ENCODE results near the gene RGS3.

Gene RGS3

DNA sequence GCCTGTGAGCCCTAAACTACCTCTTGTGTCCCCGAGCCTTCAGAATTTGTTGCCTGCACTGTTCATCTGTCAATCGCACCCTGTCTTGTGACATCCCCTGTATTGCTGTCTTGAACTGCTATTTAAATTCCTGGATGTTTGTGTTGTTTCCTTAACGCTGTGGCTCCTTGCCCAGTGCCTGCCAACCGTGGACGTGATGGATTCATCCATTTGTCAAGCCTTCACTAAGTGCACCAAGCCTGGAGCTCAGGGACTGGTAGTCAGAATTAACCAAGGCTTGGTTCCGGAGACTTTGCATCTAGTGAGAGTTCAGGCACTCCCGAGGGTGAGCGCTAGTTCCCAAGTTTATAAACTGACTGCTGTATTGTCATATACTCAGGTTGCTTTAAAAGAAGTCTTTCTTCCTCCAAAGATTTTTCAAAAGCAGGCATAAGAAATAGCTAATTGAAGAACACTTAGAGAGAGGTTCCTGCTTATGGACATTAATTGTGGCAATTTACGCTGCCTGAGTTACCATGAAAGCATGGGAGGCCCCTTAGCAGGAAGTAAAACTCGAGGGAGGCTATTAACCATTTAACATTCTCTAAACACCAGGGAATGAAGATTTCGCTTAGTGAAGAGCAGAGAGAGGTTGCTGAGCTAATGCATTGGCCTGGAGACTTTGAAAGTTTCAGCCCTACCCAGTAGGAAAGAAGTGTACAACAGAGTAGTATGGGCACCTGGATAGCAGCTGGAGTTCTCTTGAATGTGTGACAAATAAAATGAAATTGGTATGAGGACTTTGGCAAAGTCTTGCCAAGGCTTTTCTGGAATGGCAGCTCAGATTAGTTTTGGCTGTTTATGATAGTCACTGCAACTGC lies 29.0 kb downstream of the RGS3 start:
- Histone ChIP-seq H3K4me2 (ENCODE audit: low read depth, low read length) (no peak overlapping the region), H4K20me1 (ENCODE audit: insufficient read depth, low read length) (no peaks in the 10 kb centered on the region), H3K4me3 (ENCODE audit: low read length) (no peak overlapping the region), H3K9me3 (replicated peaks; ENCODE audit: insufficient read depth, low read length) (no peaks in the 10 kb centered on the region), H3K27ac (ENCODE audit: low read length) (no peak overlapping the region), H3K9me2 (replicated peaks; ENCODE audit: insufficient read depth, low read length) (no peaks in the 10 kb centered on the region), H3F3A (ENCODE audit: insufficient read depth, low read length) (no peaks in the 10 kb centered on the region), H3K9ac (ENCODE audit: low read length) (no peak overlapping the region), H3K79me2 (ENCODE audit: low read length) (no peaks in the 10 kb centered on the region), H2AFZ (ENCODE audit: low read length) (no peak overlapping the region), H3K36me3 (replicated peaks; ENCODE audit: insufficient read depth, low read length) (no peaks in the 10 kb centered on the region), H3K4me1 (ENCODE audit: low read length) (no peaks in the 10 kb centered on the region), H3K27me3 (replicated peaks; ENCODE audit: insufficient read depth, low read length) (no peaks in the 10 kb centered on the region)
- TF ChIP-seq, protein P1, sequence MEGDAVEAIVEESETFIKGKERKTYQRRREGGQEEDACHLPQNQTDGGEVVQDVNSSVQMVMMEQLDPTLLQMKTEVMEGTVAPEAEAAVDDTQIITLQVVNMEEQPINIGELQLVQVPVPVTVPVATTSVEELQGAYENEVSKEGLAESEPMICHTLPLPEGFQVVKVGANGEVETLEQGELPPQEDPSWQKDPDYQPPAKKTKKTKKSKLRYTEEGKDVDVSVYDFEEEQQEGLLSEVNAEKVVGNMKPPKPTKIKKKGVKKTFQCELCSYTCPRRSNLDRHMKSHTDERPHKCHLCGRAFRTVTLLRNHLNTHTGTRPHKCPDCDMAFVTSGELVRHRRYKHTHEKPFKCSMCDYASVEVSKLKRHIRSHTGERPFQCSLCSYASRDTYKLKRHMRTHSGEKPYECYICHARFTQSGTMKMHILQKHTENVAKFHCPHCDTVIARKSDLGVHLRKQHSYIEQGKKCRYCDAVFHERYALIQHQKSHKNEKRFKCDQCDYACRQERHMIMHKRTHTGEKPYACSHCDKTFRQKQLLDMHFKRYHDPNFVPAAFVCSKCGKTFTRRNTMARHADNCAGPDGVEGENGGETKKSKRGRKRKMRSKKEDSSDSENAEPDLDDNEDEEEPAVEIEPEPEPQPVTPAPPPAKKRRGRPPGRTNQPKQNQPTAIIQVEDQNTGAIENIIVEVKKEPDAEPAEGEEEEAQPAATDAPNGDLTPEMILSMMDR (IDR thresholded peaks at IDR 0.05; ENCODE audit: low read length) = no peak
- no peak for TF ChIP-seq EZH2phosphoT487 (IDR thresholded peaks at IDR 0.05; ENCODE audit: low read length)
- TF ChIP-seq EZH2 (optimal IDR thresholded peaks at IDR 0.05; ENCODE audit: low read depth, low read length) = no peak
- DNase-seq = no peak

DNA sequence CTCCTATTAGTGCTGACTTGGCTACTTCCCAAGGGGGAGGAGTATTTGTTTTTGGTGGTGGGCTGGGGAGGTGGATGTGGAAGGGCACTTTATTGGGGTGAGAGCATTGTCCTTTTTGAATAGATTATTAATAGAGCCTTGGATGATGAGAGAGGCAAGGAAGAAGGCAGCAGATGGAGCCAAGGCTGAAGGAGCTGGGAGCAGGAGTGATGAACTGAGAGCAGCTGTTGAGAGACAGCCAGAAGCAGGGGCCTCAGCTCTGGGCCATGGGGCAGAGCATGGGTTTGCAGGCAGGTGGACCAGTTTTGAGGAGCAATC lies 29.6 kb downstream of the RGS3 start:
- no peak overlapping the region for H3K4me3 ChIP-seq (ENCODE audit: low read length)

DNA sequence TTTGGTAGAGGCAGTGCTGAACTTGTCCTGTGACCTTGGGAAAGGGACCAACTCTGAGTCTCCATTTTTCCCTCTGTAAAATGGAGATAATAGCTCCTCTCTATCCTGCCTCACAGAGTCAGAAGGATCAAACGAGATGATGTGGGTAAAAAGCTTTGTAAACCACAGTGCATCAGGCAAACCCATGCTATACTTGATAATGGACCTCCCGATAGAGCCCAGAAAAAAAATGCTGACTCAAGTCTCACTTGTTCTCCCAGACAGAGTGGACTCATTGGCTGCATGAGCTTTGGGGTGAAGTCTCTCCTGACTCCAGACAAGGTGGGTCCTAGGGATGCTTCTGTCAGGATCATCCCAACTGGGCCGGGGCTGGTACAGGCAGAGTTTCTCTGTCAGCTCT lies 32.0 kb downstream of the RGS3 start:
- DNase-seq = no peak
- Histone ChIP-seq H3K9ac (ENCODE audit: low read length) (no peak overlapping the region), H3K4me1 (ENCODE audit: low read length) (peaks cover 13% of the 10 kb centered on the region), H3K79me2 (ENCODE audit: low read length) (no peaks in the 10 kb centered on the region), H3K9me2 (replicated peaks; ENCODE audit: insufficient read depth, low read length) (no peaks in the 10 kb centered on the region), H4K20me1 (ENCODE audit: insufficient read depth, low read length) (no peaks in the 10 kb centered on the region), H3K27ac (ENCODE audit: low read length) (no peak overlapping the region), H3K4me3 (ENCODE audit: low read length) (no peak overlapping the region), H3K36me3 (replicated peaks; ENCODE audit: insufficient read depth, low read length) (no peaks in the 10 kb centered on the region), H3K27me3 (replicated peaks; ENCODE audit: insufficient read depth, low read length) (no peaks in the 10 kb centered on the region), H3F3A (ENCODE audit: insufficient read depth, low read length) (no peaks in the 10 kb centered on the region), H3K9me3 (replicated peaks; ENCODE audit: insufficient read depth, low read length) (no peaks in the 10 kb centered on the region), H2AFZ (ENCODE audit: low read length) (no peak overlapping the region), H3K4me2 (ENCODE audit: low read depth, low read length) (no peak overlapping the region)
- TF ChIP-seq, protein P1 (IDR thresholded peaks at IDR 0.05; ENCODE audit: low read length) = no peak
- no peak for TF ChIP-seq EZH2phosphoT487 (IDR thresholded peaks at IDR 0.05; ENCODE audit: low read length)
- no peak for TF ChIP-seq EZH2 (optimal IDR thresholded peaks at IDR 0.05; ENCODE audit: low read depth, low read length)

More for the DNA sequence above, 29.6 kb downstream of the RGS3 start:
- Histone ChIP-seq H3K27me3 (replicated peaks; ENCODE audit: insufficient read depth, low read length) (no peaks in the 10 kb centered on the region), H3K36me3 (replicated peaks; ENCODE audit: insufficient read depth, low read length) (no peaks in the 10 kb centered on the region), H3F3A (ENCODE audit: insufficient read depth, low read length) (no peaks in the 10 kb centered on the region), H3K9me3 (replicated peaks; ENCODE audit: insufficient read depth, low read length) (no peaks in the 10 kb centered on the region), H3K9ac (ENCODE audit: low read length) (no peak overlapping the region), H3K79me2 (ENCODE audit: low read length) (no peaks in the 10 kb centered on the region), H3K4me1 (ENCODE audit: low read length) (no peaks in the 10 kb centered on the region), H3K4me2 (ENCODE audit: low read depth, low read length) (no peak overlapping the region), H2AFZ (ENCODE audit: low read length) (no peak overlapping the region), H3K27ac (ENCODE audit: low read length) (no peak overlapping the region), H4K20me1 (ENCODE audit: insufficient read depth, low read length) (no peaks in the 10 kb centered on the region), H3K9me2 (replicated peaks; ENCODE audit: insufficient read depth, low read length) (no peaks in the 10 kb centered on the region)
- no peak for DNase-seq
- TF ChIP-seq EZH2 (optimal IDR thresholded peaks at IDR 0.05; ENCODE audit: low read depth, low read length) (no peak), EZH2phosphoT487 (IDR thresholded peaks at IDR 0.05; ENCODE audit: low read length) (no peak)
- TF ChIP-seq, protein P1 (IDR thresholded peaks at IDR 0.05; ENCODE audit: low read length) = no peak

Data from MM.1S (cell line).